ENCODE results near the gene ORAI3.

ORAI3 gene

DNA sequence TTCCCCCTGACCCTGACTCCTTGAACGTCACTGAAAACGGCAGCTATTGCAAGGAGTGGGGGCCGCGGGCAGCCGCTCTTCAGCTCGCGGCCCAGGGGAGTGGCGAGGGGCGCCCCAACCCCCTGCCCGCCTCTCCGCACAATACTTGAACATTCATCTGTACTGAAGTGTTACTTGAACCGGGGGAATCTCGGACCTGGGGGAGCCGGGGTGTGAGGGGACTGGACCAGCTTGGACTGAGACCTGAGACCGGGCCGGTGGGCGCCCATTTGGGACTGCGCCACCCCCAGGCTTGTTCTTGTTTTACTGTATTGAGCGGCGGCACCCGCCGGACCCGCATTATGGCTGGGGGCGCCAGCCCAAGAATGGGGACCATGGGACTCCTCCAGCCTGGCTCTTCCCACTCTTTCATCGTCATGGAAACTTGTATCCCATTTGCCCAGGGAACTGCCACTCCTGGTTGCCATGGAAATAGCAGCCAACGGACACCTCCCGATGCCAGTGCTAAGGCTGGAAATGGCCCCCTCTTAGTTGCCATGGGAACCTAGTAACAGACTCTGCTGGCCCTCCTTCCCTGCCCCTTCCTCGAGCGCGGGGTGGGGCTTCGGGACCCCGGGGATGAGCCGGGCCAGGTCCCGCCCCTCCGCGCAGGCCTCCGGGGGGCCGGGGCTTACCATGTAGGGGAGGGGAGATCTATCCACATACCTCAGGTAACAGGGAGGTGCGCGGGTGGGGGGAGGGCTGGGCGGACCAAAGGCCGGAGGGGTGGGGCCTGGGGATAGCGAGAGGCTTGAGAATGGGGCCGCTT lies 805 bp upstream of the ORAI3 start (continued):
- TF ChIP-seq ZNF518A (tag by site-specific recombination; conservative IDR thresholded peaks at IDR 0.05; ENCODE audit: low read depth) (no peak), ZNF433 (tag by site-specific recombination; IDR thresholded peaks at IDR 0.05; ENCODE audit: low read depth) (no peak), IKZF3 (tag by site-specific recombination; IDR thresholded peaks at IDR 0.05) (peak; percentile 74), ZBTB26 (tag by site-specific recombination; optimal IDR thresholded peaks at IDR 0.05) (no peak), ZNF768 (tag by site-specific recombination; IDR thresholded peaks at IDR 0.05) (no peak), ZNF707 (tag by site-specific recombination; IDR thresholded peaks at IDR 0.05) (no peak), MYNN (tag by site-specific recombination; IDR thresholded peaks at IDR 0.05; ENCODE audit: borderline replicate concordance) (peak; percentile 70; the same call in 1 of the 2 replicates), ZNF214 (tag by site-specific recombination; IDR thresholded peaks at IDR 0.05; ENCODE audit: borderline replicate concordance) (no peak), GLI2 (tag by site-specific recombination; IDR thresholded peaks at IDR 0.05; ENCODE audit: borderline replicate concordance, low read depth) (no peak), FEZF1 (tag by site-specific recombination; IDR thresholded peaks at IDR 0.05) (peak; percentile 99), ZNF37A (tag by site-specific recombination; IDR thresholded peaks at IDR 0.05) (no peak), ZNF140 (tag by site-specific recombination; IDR thresholded peaks at IDR 0.05) (no peak), ZNF10 (tag by site-specific recombination; IDR thresholded peaks at IDR 0.05) (no peak), PBX3 (CRISPR knock-in tag; IDR thresholded peaks at IDR 0.05) (peak; percentile 74; the same call in 1 of the 2 replicates), ZNF558 (tag by site-specific recombination; IDR thresholded peaks at IDR 0.05) (no peak), ZNF335 (tag by site-specific recombination; conservative IDR thresholded peaks at IDR 0.05) (0 out of 2 replicates have a peak, but pooled peaks have one; percentile 1), PATZ1 (tag by site-specific recombination; IDR thresholded peaks at IDR 0.05) (peak; percentile 90), SP2 (tag by site-specific recombination; IDR thresholded peaks at IDR 0.05) (peak; percentile 90), ZNF76 (tag by site-specific recombination; IDR thresholded peaks at IDR 0.05; ENCODE audit: borderline replicate concordance, low read depth) (peak; percentile 16; the same call in 1 of the 2 replicates), ZBTB48 (tag by site-specific recombination; IDR thresholded peaks at IDR 0.05) (no peak), ZNF121 (tag by site-specific recombination; IDR thresholded peaks at IDR 0.05) (no peak), ZNF26 (tag by site-specific recombination; IDR thresholded peaks at IDR 0.05) (no peak), HOXD13 (CRISPR knock-in tag; IDR thresholded peaks at IDR 0.05; ENCODE audit: borderline replicate concordance) (no peak), SP3 (tag by site-specific recombination; IDR thresholded peaks at IDR 0.05) (peak; percentile 82)
- TF ChIP-seq, protein P1, sequence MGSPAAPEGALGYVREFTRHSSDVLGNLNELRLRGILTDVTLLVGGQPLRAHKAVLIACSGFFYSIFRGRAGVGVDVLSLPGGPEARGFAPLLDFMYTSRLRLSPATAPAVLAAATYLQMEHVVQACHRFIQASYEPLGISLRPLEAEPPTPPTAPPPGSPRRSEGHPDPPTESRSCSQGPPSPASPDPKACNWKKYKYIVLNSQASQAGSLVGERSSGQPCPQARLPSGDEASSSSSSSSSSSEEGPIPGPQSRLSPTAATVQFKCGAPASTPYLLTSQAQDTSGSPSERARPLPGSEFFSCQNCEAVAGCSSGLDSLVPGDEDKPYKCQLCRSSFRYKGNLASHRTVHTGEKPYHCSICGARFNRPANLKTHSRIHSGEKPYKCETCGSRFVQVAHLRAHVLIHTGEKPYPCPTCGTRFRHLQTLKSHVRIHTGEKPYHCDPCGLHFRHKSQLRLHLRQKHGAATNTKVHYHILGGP (tag by site-specific recombination; IDR thresholded peaks at IDR 0.05), result no peak
- TF ChIP-seq, protein P2, sequence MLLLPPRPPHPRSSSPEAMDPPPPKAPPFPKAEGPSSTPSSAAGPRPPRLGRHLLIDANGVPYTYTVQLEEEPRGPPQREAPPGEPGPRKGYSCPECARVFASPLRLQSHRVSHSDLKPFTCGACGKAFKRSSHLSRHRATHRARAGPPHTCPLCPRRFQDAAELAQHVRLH (tag by site-specific recombination; IDR thresholded peaks at IDR 0.05), result no peak
